PC-3 (cell line): ENCODE results near the gene KIN.

ENCODE experiments used
- EZH2 ChIP-seq: fragments of 300-600 bp; sonication (generic); IDR thresholded peaks from one replicate; pipeline ENCODE4 v1.6.1; 2017; ENCODE audit warnings: antibody characterized with exemption, mild to moderate bottlenecking, low read length; ENCODE audit not compliant: unreplicated experiment
- TF ChIP-seq, protein P1 (sequence below): fragments of 300-600 bp; sonication (generic); conservative IDR thresholded peaks from 2 replicates; pipeline ENCODE4 v1.5.1; 2017; ENCODE audit warnings: antibody characterized with exemption, low read depth, mild to moderate bottlenecking, low read length

DNA sequence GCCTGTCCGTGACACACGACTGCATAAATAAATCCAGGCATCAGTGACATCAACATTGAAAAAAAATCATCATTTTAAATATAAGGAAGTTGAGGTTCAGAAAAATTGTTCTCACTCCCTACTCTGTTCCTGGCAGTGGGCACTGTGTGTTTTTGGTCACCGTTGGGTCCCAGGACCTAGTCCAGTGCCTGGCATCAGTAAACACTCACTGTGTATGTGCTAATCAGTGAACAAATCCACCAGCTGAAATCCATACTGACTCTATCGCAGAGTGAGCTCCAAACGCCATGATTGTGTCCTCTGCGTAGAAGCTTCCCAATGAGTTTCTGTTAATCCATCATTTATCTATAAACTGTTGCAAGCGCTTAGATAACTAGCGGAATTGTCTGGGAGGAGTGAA is 43.5 kb downstream of the KIN start:
- TF ChIP-seq, protein P1, sequence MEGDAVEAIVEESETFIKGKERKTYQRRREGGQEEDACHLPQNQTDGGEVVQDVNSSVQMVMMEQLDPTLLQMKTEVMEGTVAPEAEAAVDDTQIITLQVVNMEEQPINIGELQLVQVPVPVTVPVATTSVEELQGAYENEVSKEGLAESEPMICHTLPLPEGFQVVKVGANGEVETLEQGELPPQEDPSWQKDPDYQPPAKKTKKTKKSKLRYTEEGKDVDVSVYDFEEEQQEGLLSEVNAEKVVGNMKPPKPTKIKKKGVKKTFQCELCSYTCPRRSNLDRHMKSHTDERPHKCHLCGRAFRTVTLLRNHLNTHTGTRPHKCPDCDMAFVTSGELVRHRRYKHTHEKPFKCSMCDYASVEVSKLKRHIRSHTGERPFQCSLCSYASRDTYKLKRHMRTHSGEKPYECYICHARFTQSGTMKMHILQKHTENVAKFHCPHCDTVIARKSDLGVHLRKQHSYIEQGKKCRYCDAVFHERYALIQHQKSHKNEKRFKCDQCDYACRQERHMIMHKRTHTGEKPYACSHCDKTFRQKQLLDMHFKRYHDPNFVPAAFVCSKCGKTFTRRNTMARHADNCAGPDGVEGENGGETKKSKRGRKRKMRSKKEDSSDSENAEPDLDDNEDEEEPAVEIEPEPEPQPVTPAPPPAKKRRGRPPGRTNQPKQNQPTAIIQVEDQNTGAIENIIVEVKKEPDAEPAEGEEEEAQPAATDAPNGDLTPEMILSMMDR = no peak
- no peak for TF ChIP-seq EZH2
